Brain microvascular endothelial cell (primary cell): ENCODE measurements around the gene TRABD2A.
A peak's percentile ranks its signal among the peaks of the same experiment; 100 is the strongest.
"Not testable (repeated sequence)": the region's sequence is repeated elsewhere in the genome, so short reads cannot be mapped to it uniquely, and the experiment has no call there.

ENCODE experiments used
- DNase-seq: peaks from one replicate; pipeline ENCODE4 v3.0.0-alpha.2; 2020
- H3K27ac ChIP-seq: fragments of 250-450 bp; sonication (Bioruptor Pico); 2 replicates; pipeline ENCODE4 v1.5.1; 2020; ENCODE audit warnings: mild to moderate bottlenecking, moderate library complexity
- H3K27me3 ChIP-seq: fragments of 250-450 bp; sonication (Bioruptor Pico); replicated peaks from 2 replicates; pipeline ENCODE4 v1.5.1; 2020; ENCODE audit warnings: mild to moderate bottlenecking
- H3K36me3 ChIP-seq: fragments of 250-450 bp; sonication (Bioruptor Pico); replicated peaks from 2 replicates; pipeline ENCODE4 v1.5.1; 2020; ENCODE audit warnings: mild to moderate bottlenecking
- H3K4me3 ChIP-seq: 2 replicates; pipeline ENCODE4 v1.5.1; 2011; ENCODE audit warnings: low read depth, mild to moderate bottlenecking, control low read depth, low read length, moderate library complexity
- CTCF ChIP-seq: IDR thresholded peaks from 2 replicates; pipeline ENCODE4 v1.5.1; 2011; ENCODE audit warnings: low read depth, mild to moderate bottlenecking, moderate library complexity, low read length, control low read depth, inconsistent platforms; ENCODE audit errors: missing control alignments
- in situ Hi-C: cut with HindIII; loops from 2 replicates; pipeline ENCODE4 v1.10.0; 2017; ENCODE audit warnings: low sequenced_read_pairs, low pct_ligation_motif_present

The TRABD2A gene

GRCh38 chr2:84878896-84879583 lies 1.8 kb downstream of the TRABD2A start:
- Histone ChIP-seq H3K36me3 (no peaks in the 10 kb centered on the region), H3K27ac (no peak overlapping the region), H3K4me3 (no peak overlapping the region), H3K27me3 (peaks cover 12% of the 10 kb centered on the region)
- TF ChIP-seq CTCF: no peak
- in situ Hi-C loops: no loop called here
- no peak for DNase-seq

GRCh38 chr2:84878459-84878858 lies 2.4 kb downstream of the TRABD2A start:
- Histone ChIP-seq H3K4me3 (no peak overlapping the region), H3K27ac (no peak overlapping the region), H3K36me3 (no peaks in the 10 kb centered on the region), H3K27me3 (peaks cover 12% of the 10 kb centered on the region)
- TF ChIP-seq CTCF: no peak
- in situ Hi-C loops: no loop called here
- no peak for DNase-seq

GRCh38 chr2:84876369-84876768 lies 4.5 kb downstream of the TRABD2A start:
- Histone ChIP-seq H3K27ac (no peak overlapping the region), H3K27me3 (peaks cover 12% of the 10 kb centered on the region), H3K4me3 (no peak overlapping the region), H3K36me3 (no peaks in the 10 kb centered on the region)
- no peak for TF ChIP-seq CTCF
- no peak for DNase-seq
- in situ Hi-C loops: no loop called here

GRCh38 chr2:84875619-84876018 lies 5.3 kb downstream of the TRABD2A start:
- H3K27ac ChIP-seq, in situ Hi-C loops, DNase-seq, H3K27me3 ChIP-seq, H3K36me3 ChIP-seq, H3K4me3 ChIP-seq: not testable (repeated sequence)

GRCh38 chr2:84875213-84875560 lies 5.7 kb downstream of the TRABD2A start:
- H3K27ac ChIP-seq: no peak overlapping the region
- in situ Hi-C loops: no loop called here
- no peak for TF ChIP-seq CTCF
- H3K27me3 ChIP-seq: peaks cover 5% of the 10 kb centered on the region
- H3K4me3 ChIP-seq: no peak overlapping the region
- no peak for DNase-seq
- no peaks in the 10 kb centered on the region for H3K36me3 ChIP-seq

GRCh38 chr2:84874381-84875212 lies 6.3 kb downstream of the TRABD2A start:
- TF ChIP-seq CTCF: no peak
- H3K36me3 ChIP-seq: no peaks in the 10 kb centered on the region
- in situ Hi-C loops: no loop called here
- peak; percentile 22 for DNase-seq
- H3K27ac ChIP-seq: no peak overlapping the region
- no peak overlapping the region for H3K4me3 ChIP-seq
- H3K27me3 ChIP-seq: peaks cover 2% of the 10 kb centered on the region
